Lower leg skin (tissue), 4 donors: ENCODE results near the gene IGFBP7. TPM values are rescaled to one million over a fixed set of nuclear protein-coding genes. Genes with fewer than 3 reads are reported as not detected.
"Not testable (repeated sequence)": the region's sequence is repeated elsewhere in the genome, so short reads cannot be mapped to it uniquely, and the experiment has no call there.

ENCODE experiments used
- DNase-seq, 2 donors: peaks; one replicate each; pipeline ENCODE4 v3.0.0-alpha.2; 2019; ENCODE audit warnings: low spot score in 2 of 2
- H3K4me3 ChIP-seq: fragments of 200-600 bp; sonication (generic); 2 replicates; pipeline ENCODE4 v1.5.1; 2017; ENCODE audit warnings: mild to moderate bottlenecking, low read depth; ENCODE audit not compliant: poor library complexity, severe bottlenecking
- CTCF ChIP-seq, 3 donors: fragments of 450-650 bp; IDR thresholded peaks; one replicate each; pipeline ENCODE4 v1.5.1; 2016; ENCODE audit warnings: antibody characterized with exemption in 3 of 3, mild to moderate bottlenecking in 3 of 3, moderate library complexity in 2 of 3
- POLR2A ChIP-seq, 2 donors: fragments of 450-650 bp; IDR thresholded peaks; one replicate each; pipeline ENCODE4 v1.6.1; 2016 to 2017; ENCODE audit warnings: antibody characterized with exemption in 2 of 2, mild to moderate bottlenecking in 1 of 2, moderate library complexity in 1 of 2
- WGBS, 2 donors: methylation state at CpG; one replicate each; pipeline ENCODE4 v1.1.5; 2018; 5-methylcytosine and 5-hydroxymethylcytosine counted together
- intact Hi-C: fragments of 100-400 bp; cut with DNase I; formaldehyde crosslinking; loops from one replicate; pipeline ENCODE4 v1.15.0; 2023; ENCODE audit warnings: low total_unique reads
- total RNA-seq, 4 donors: library from RNA; depleted of rRNA; stranded (reverse); fragments of >200 nt; gene quantifications; one replicate each; pipeline ENCODE4 v1.1.0, GENCODE V29; 2016

IGFBP7 gene
- total RNA-seq, 4 donors from 2014 or later: 122 to 324 (median 168) TPM

GRCh38 chr4:57048590-57049304, 61.4 kb downstream of the IGFBP7 start:
- no peak overlapping the region for H3K4me3 ChIP-seq
- TF ChIP-seq CTCF (IDR thresholded peaks at IDR 0.05) (no peak), POLR2A (IDR thresholded peaks at IDR 0.05) (no peak)
- WGBS, 2 donors: 21 to 32% methylated on average over 1 of the region's 1 CpG
- intact Hi-C loops: no loop called here
- no peak for DNase-seq

- 91 to 94% methylated on average over 6 of the region's 6 CpGs for WGBS, 2 donors
- DNase-seq, intact Hi-C loops, H3K4me3 ChIP-seq: not testable (repeated sequence)
Measured at GRCh38 chr4:57047046-57047445, 63.1 kb downstream of the IGFBP7 start.

GRCh38 chr4:57044996-57045395, 65.2 kb downstream of the IGFBP7 start:
- intact Hi-C loops: no loop called here
- WGBS, 2 donors: 87 to 89% methylated on average over 1 of the region's 1 CpG

GRCh38 chr4:57044279-57044678, 65.9 kb downstream of the IGFBP7 start:
- 43 to 74% methylated on average over 1 of the region's 1 CpG for WGBS, 2 donors
- no peak overlapping the region for H3K4me3 ChIP-seq
- TF ChIP-seq CTCF (IDR thresholded peaks at IDR 0.05) (no peak), POLR2A (IDR thresholded peaks at IDR 0.05) (no peak)
- DNase-seq: no peak
- intact Hi-C loops: no loop called here

More at GRCh38 chr4:57044996-57045395, 65.2 kb downstream of the IGFBP7 start:
- H3K4me3 ChIP-seq: no peak overlapping the region
- no peak for DNase-seq
- TF ChIP-seq POLR2A (IDR thresholded peaks at IDR 0.05) (no peak), CTCF (IDR thresholded peaks at IDR 0.05) (no peak)

GRCh38 chr4:57043347-57044251, 66.6 kb downstream of the IGFBP7 start:
- intact Hi-C loops: no loop called here
- no peak for DNase-seq
- no peak overlapping the region for H3K4me3 ChIP-seq
- 37 to 39% methylated on average over 6 of the region's 6 CpGs for WGBS, 2 donors
- TF ChIP-seq POLR2A (IDR thresholded peaks at IDR 0.05) (no peak), CTCF (IDR thresholded peaks at IDR 0.05) (no peak)

- no peak overlapping the region for H3K4me3 ChIP-seq
- intact Hi-C loops: no loop called here
- no peak for TF ChIP-seq CTCF (IDR thresholded peaks at IDR 0.05)
- no peak for TF ChIP-seq POLR2A (IDR thresholded peaks at IDR 0.05)
- WGBS, 2 donors: 49 to 74% methylated on average over 5 of the region's 5 CpGs
- DNase-seq: no peak
Measured at GRCh38 chr4:57042711-57043169, 67.4 kb downstream of the IGFBP7 start.
